Cardiac muscle cell (in vitro differentiated cells and primary cell): ENCODE data around the gene NAV2. TPM values are rescaled to one million over a fixed set of nuclear protein-coding genes. Genes with fewer than 3 reads are reported as not detected.
A peak's percentile ranks its signal among the peaks of the same experiment; 100 is the strongest.

Source experiments
- DNase-seq, 2 donors: peaks; one replicate each; pipeline versions ENCODE4 v3.0.0 to v3.0.0-alpha.2; 2010 to 2017; ENCODE audit warnings: low read depth in 1 of 2, low spot score in 1 of 2
- H3K27ac ChIP-seq: fragments of 200-600 bp; sonication (generic); 2 replicates; pipeline ENCODE4 v1.5.1; 2016
- H3K27me3 ChIP-seq: fragments of 200-600 bp; sonication (generic); 2 replicates; pipeline ENCODE4 v1.6.0; 2016; ENCODE audit warnings: control low read depth
- H3K36me3 ChIP-seq: fragments of 200-600 bp; sonication (generic); 2 replicates; pipeline ENCODE4 v1.5.1; 2016; ENCODE audit warnings: control low read depth
- H3K4me1 ChIP-seq: fragments of 200-600 bp; sonication (generic); 2 replicates; pipeline ENCODE4 v1.8.1; 2017; ENCODE audit warnings: low read depth, mild to moderate bottlenecking, mixed run types
- H3K4me3 ChIP-seq: fragments of 200-600 bp; sonication (generic); 2 replicates; pipeline ENCODE4 v1.5.1; 2016; ENCODE audit warnings: mild to moderate bottlenecking
- H3K9me3 ChIP-seq: fragments of 200-600 bp; sonication (generic); 2 replicates; pipeline ENCODE4 v1.5.1; 2017; ENCODE audit warnings: low read depth, mild to moderate bottlenecking, control low read depth
- CTCF ChIP-seq: IDR thresholded peaks from 2 replicates; pipeline ENCODE4 v1.5.1; 2012; ENCODE audit warnings: low read depth, mild to moderate bottlenecking, low read length
- polyA plus RNA-seq: library from polyadenylated mRNA; unstranded; fragments of >200 nt; fragmentation: Nextera tagmentation; extraction: Ambion mirVana; gene quantifications from 2 replicates; pipeline ENCODE4 v1.2.1, GENCODE V29; 2016
- total RNA-seq: library from RNA; depleted of rRNA; stranded (reverse); fragments of >200 nt; gene quantifications from 2 replicates; pipeline ENCODE4 v1.2.3, GENCODE V29; 2016

The NAV2 gene
- total and polyA plus RNA-seq, 2 experiments from 2014 or later = 113 to 164 TPM

GRCh38 chr11:20016526-20016925 is 303.9 kb downstream of the NAV2 start:
- Histone ChIP-seq H3K9me3 (no peaks in the 10 kb centered on the region), H3K36me3 (no peaks in the 10 kb centered on the region), H3K27me3 (no peaks in the 10 kb centered on the region), H3K4me3 (no peak overlapping the region), H3K4me1 (peaks cover 56% of the 10 kb centered on the region), H3K27ac (no peak overlapping the region)
- no peak for DNase-seq
- TF ChIP-seq CTCF = no peak

- H3K36me3 ChIP-seq = no peaks in the 10 kb centered on the region
These were observed 304.7 kb downstream of the NAV2 start for GRCh38 chr11:20017320-20017719.

GRCh38 chr11:20020198-20020597 is 307.6 kb downstream of the NAV2 start:
- Histone ChIP-seq H3K9me3 (no peaks in the 10 kb centered on the region), H3K27ac (peak overlapping the region; percentile 52), H3K36me3 (no peaks in the 10 kb centered on the region), H3K4me1 (peaks cover 42% of the 10 kb centered on the region), H3K4me3 (no peak overlapping the region), H3K27me3 (no peaks in the 10 kb centered on the region)
- no peak for TF ChIP-seq CTCF
- no peak for DNase-seq

More at GRCh38 chr11:20017320-20017719, 304.7 kb downstream of the NAV2 start:
- no peak for DNase-seq
- Histone ChIP-seq H3K9me3 (no peaks in the 10 kb centered on the region), H3K27ac (peak overlapping the region; percentile 61), H3K4me3 (no peak overlapping the region), H3K4me1 (peaks cover 60% of the 10 kb centered on the region), H3K27me3 (no peaks in the 10 kb centered on the region)
- no peak for TF ChIP-seq CTCF

GRCh38 chr11:20020716-20021115 is 308.1 kb downstream of the NAV2 start:
- Histone ChIP-seq H3K27ac (peak overlapping the region; percentile 80), H3K9me3 (no peaks in the 10 kb centered on the region), H3K4me1 (peaks cover 39% of the 10 kb centered on the region), H3K4me3 (no peak overlapping the region), H3K36me3 (no peaks in the 10 kb centered on the region), H3K27me3 (no peaks in the 10 kb centered on the region)
- no peak for TF ChIP-seq CTCF
- no peak for DNase-seq

- Histone ChIP-seq H3K4me1 (peaks cover 39% of the 10 kb centered on the region), H3K9me3 (no peaks in the 10 kb centered on the region), H3K27me3 (no peaks in the 10 kb centered on the region), H3K36me3 (no peaks in the 10 kb centered on the region), H3K27ac (peak overlapping the region; percentile 80), H3K4me3 (no peak overlapping the region)
- DNase-seq = no peak
- no peak for TF ChIP-seq CTCF
These were observed 308.6 kb downstream of the NAV2 start for GRCh38 chr11:20021212-20021611.
